ENCODE results near the gene GRID1.

- TF ChIP-seq CTCF (IDR thresholded peaks at IDR 0.05) (no peak), POLR2A (IDR thresholded peaks at IDR 0.05) (no peak)
Observed at GRCh38 chr10:85598646-85599045, 767.9 kb downstream of the GRID1 start.
